ENCODE data around the gene TBX6.

Gene TBX6

DNA sequence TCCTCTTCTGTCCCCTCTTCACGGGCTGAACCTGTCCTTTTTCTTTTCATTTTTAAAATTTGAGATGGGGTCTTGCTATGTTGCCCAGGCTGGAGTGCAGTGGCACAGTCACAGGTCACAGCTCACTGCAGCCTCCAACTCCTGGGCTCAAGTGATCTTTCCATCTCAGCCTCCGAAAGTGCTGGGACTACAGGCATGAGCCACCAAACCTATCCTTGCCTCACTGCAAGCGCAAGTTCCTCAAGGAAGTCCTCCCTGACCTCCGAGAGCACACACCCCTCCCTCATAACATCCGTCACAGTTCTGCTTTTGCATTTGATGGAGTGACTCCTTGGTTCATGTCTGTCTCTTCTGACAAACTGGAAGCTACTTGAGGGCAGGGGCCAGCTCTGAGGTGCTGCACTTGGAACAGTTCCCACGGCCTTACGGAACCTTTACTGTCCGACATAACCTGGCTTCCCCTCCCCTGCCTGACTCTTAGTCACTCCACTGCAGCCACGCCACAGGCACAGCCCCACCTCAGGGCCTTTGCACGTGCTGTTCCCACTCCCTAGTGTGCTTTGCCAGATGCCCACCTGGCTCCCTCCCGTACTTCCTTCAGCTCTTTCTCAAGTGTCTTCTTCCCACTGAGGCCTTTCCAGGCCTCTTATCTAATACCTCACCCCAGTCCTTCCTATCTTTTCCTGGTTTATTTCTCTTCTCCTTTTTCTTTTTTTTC is 4.4 kb downstream of the TBX6 start:
- DNase-seq (ENCODE audit: low read depth in 2 of 3, low spot score in 1 of 3), result no peak

DNA sequence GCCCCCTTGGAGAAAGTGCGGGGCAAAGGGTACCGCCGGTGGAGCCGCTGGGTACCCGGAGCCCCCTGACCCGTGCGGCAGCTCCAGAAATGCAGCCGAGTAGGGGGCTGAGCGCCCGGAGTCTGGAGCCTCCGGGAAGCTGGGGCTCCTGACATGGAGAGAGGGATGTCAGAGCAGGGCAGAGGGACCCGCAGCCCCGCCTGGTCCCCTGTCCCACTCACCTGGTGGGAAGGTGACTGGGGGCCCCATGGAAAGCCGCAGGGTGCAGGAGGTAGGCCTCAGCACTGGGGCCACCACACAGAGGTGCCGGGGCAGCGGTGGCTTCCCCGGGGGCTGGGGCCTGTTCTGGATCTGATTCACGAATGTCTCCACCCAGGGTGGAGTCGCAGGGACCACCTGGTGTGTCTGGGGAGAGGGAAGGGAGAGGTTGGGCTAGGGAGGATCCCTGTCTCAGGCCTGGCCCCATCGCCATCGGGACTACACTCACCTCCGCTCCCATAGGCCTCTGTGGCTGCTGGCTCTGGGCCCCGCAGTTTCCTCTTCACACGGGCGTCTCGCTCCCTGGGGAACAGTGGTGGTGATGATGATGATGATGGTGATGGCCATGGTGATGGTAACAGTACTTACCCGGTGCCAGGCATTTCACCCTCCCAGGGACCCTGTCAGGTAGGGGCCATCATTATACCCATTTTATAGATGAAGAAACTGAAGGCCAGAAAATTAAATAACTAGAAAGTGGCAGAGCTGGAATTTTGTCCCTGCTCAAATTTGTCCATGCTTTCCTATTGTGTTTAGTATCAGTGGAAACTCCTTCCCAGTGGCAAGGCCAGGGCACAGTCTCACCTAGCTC is 5.2 kb downstream of the TBX6 start:
- no peak for DNase-seq (ENCODE audit: low read depth in 2 of 3, low spot score in 1 of 3)

GRCh38 chr16:30085820-30086219 is 5.9 kb downstream of the TBX6 start:
- no peak for DNase-seq (ENCODE audit: low read depth in 2 of 3, low spot score in 1 of 3)

- no peak for DNase-seq (ENCODE audit: low read depth in 2 of 3, low spot score in 1 of 3)
These were observed 6.5 kb downstream of the TBX6 start for GRCh38 chr16:30085247-30085646.

- DNase-seq (ENCODE audit: low read depth in 2 of 3, low spot score in 1 of 3), result no peak
These were observed 6.9 kb downstream of the TBX6 start for GRCh38 chr16:30084816-30085159.

DNA sequence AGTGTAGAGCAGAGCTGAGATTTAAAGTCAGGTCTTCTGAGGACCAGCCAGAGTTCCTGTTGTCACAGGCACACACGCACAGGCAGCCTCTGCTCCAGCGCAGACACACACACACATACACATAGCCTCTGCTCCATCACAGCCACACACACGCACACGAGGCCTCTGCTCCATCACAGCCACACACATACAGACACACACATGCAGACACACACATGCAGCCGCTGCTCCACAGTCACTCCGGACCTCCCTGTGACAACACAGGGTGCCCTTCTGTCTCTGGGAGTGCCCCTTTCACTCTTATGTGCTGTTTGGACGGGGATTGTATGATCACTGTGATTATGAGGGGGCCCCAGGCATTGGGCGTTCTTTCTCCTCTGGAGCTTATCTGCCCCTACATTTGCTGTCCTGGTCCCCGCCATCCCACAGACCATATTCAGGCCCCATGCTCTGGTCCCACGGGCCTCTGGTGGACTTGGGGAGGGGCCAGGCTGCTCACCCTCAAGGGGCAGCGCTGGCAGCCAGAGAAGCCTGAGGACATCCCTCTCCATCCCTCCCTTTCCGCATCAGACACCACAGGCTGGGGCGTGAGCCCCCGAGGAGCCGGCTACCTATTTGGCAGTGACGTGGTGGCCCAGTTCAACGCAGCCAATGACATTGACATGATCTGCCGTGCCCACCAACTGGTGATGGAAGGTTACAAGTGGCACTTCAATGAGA is 7.5 kb downstream of the TBX6 start:
- DNase-seq (ENCODE audit: low read depth in 2 of 3, low spot score in 1 of 3), result no peak

DNA sequence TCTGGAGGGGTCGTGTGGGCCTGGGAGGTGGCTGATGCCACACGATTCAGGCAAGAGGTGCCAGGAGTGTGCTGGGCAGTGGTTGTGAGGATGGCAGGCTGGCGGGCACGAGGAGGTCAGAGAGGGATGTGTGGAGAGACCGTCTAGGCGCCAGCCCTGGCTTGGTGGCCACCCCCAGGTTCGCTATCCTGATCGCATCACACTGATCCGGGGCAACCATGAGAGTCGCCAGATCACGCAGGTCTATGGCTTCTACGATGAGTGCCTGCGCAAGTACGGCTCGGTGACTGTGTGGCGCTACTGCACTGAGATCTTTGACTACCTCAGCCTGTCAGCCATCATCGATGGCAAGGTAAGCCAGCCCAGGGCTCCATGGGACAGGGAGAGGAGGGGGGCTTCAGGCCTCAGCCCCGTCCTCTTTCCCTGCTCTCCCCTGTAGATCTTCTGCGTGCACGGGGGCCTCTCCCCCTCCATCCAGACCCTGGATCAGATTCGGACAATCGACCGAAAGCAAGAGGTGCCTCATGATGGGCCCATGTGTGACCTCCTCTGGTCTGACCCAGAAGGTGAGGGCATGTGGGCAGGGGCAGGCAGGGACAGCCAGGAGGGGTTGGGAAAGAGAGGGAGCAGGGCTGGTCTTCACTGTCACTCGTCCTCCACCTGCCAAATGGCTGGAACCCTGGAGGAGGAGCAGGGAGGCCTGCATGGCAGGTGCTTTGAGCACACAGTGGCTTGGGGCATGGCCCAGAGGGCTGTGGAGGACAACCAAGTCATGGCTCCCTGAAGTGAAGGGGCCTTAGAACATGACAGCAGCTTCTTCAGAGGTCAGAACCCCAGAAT is 8.3 kb downstream of the TBX6 start:
- no peak for DNase-seq (ENCODE audit: low read depth in 2 of 3, low spot score in 1 of 3)

GRCh38 chr16:30082545-30083090 is 9.1 kb downstream of the TBX6 start:
- no peak for DNase-seq (ENCODE audit: low read depth in 2 of 3, low spot score in 1 of 3)

DNA sequence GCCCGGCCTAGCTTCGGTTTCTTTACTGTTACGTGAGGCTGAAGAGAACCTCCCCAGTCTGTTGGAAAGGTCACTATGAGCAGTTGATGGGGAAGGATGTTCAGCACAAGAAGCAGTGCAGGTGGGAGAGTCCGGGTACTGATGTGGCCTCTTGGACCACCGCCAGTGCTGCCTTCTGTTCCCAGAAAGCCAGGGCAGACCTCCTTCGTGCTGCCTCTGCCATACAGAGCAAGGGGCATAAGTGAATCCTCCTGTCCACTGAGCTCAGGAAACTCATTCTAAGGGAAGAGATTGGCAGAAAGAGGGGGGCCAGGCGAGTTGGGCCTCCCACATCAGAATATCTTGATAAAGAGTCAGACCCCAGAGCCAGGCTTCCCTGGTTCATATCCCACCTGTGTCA is 12.2 kb downstream of the TBX6 start:
- no peak for DNase-seq (ENCODE audit: low read depth in 2 of 3, low spot score in 1 of 3)

DNA sequence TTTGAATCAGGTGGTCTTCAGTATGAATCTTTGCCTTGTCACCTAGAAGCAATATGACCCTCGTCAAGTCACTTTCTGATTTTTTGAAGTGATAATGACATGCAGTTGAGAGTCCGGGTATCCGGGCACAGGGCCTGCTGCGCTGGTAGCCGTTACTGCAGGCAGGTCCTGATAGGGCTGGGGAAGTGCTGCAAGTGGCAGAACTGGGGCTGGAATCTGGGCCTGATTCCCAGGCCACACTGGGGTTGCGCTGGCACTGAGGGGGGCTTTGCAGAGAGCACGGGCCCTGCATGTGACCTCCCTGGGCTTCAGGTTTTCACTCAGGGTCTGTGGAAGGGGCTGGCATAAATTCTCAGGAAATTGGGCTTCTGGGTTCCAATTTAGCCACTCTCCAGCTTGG is 13.0 kb downstream of the TBX6 start:
- no peak for DNase-seq (ENCODE audit: low read depth in 2 of 3, low spot score in 1 of 3)

DNA sequence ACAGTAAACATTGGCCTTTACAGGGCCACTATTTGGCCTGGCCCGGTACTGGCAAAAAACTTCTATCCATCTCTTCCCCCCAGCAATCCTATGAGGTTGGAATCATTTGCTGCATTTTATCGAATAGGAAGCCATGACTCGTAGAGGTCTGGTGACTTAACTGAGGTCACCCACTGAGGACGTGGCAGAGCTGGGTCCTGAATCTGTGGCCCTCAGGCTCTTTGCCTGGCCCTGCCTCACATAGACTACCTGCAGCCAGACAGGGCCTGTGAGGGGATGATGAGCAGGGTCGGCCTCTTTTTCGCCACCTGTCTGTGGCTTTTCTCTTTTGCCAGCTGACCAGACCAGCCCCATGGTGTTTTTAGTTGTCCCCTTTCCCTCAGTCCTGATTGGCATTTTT is 14.1 kb downstream of the TBX6 start:
- no peak for DNase-seq (ENCODE audit: low read depth in 2 of 3, low spot score in 1 of 3)

DNA sequence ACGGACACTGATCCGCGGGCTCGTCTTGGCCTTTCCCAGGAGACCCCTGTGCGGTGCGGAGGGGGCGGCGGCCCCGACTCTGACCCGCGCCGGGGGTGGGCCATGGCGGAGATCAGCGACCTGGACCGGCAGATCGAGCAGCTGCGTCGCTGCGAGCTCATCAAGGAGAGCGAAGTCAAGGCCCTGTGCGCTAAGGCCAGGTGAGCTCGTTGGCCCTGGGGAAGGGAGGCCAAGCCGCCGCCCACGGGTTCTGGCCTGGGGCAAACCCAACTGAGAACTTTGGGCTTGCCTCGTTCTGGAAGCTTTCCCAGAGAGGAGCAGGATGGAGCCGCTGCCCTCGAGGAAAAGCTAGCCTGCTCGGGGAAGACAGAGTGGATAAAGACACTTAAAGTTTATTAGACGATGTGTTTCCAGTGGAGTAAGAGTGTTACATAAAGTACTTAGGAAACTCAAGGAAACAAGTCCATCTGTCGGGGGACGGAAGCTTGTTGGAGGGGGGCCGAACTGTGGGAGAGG is 15.4 kb downstream of the TBX6 start:
- DNase-seq (ENCODE audit: low read depth in 2 of 3, low spot score in 1 of 3), result no peak

- DNase-seq (ENCODE audit: low read depth in 2 of 3, low spot score in 1 of 3), result peak; percentile 84 to 88 (median 86)
These were observed 16.0 kb downstream of the TBX6 start, which contains the start of gene PPP4C for GRCh38 chr16:30075503-30076275. Gene PPP4C, plus strand, starts transcription at chr16:30075994. Its CDS starts 384 bp downstream, at chr16:30076378.

GRCh38 chr16:30070490-30070889 is 21.2 kb downstream of the TBX6 start:
- DNase-seq (ENCODE audit: low read depth in 2 of 3, low spot score in 1 of 3), result no peak

DNA sequence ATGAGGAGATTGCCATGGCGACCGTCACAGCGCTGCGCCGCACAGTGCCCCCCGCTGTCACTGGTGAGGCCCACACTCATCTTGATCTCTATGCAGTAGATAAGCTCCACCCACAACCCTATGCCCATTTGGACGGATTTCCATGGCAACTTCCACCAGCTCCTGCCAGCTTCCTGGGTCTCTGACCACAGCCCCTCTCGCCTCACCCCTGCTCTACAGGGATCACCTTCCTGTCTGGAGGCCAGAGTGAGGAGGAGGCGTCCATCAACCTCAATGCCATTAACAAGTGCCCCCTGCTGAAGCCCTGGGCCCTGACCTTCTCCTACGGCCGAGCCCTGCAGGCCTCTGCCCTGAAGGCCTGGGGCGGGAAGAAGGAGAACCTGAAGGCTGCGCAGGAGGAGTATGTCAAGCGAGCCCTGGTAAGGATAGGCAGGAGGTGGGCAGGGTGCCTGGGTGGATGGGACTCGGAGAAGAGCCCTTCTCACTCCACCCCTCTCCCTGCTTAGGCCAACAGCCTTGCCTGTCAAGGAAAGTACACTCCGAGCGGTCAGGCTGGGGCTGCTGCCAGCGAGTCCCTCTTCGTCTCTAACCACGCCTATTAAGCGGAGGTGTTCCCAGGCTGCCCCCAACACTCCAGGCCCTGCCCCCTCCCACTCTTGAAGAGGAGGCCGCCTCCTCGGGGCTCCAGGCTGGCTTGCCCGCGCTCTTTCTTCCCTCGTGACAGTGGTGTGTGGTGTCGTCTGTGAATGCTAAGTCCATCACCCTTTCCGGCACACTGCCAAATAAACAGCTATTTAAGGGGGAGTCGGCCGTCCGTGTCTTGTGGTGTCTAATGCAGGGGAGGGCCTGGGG is 21.9 kb downstream of the TBX6 start:
- no peak for DNase-seq (ENCODE audit: low read depth in 2 of 3, low spot score in 1 of 3)

GRCh38 chr16:30068750-30069610 is 22.7 kb downstream of the TBX6 start:
- DNase-seq (ENCODE audit: low read depth in 2 of 3, low spot score in 1 of 3), result peak; percentile 30 to 51 (median 40)

- no peak for DNase-seq (ENCODE audit: low read depth in 2 of 3, low spot score in 1 of 3)
These were observed 23.4 kb downstream of the TBX6 start for GRCh38 chr16:30068333-30068732.

GRCh38 chr16:30067584-30067916 is 24.2 kb downstream of the TBX6 start:
- DNase-seq (ENCODE audit: low read depth in 2 of 3, low spot score in 1 of 3), result no peak
